ENCODE measurements around the gene KIF1B.

KIF1B gene

GRCh38 chr1:10267319-10267718, 56.9 kb downstream of the KIF1B start:
- peaks cover 28% of the 10 kb centered on the region for H3K36me3 Mint-ChIP-seq (ENCODE audit: low read depth)
- H3K4me1 Mint-ChIP-seq (ENCODE audit: low read depth) = peaks cover 4% of the 10 kb centered on the region
- DNase-seq = no peak
- H3K9me3 Mint-ChIP-seq = no peaks in the 10 kb centered on the region
- no peak overlapping the region for H3K4me3 Mint-ChIP-seq
- H3K27ac Mint-ChIP-seq = no peak overlapping the region
- no peaks in the 10 kb centered on the region for H3K27me3 Mint-ChIP-seq

GRCh38 chr1:10267921-10268320, 57.6 kb downstream of the KIF1B start:
- DNase-seq = no peak

GRCh38 chr1:10271090-10271489, 60.7 kb downstream of the KIF1B start:
- Mint-ChIP-seq H3K27me3 (no peaks in the 10 kb centered on the region), H3K27ac (no peak overlapping the region), H3K36me3 (ENCODE audit: low read depth) (peaks cover 23% of the 10 kb centered on the region), H3K4me1 (ENCODE audit: low read depth) (peaks cover 5% of the 10 kb centered on the region), H3K9me3 (no peaks in the 10 kb centered on the region), H3K4me3 (no peak overlapping the region)
- no peak for DNase-seq

More at GRCh38 chr1:10267921-10268320, 57.6 kb downstream of the KIF1B start:
- H3K27ac Mint-ChIP-seq = no peak overlapping the region
- peaks cover 28% of the 10 kb centered on the region for H3K36me3 Mint-ChIP-seq (ENCODE audit: low read depth)
- H3K9me3 Mint-ChIP-seq = no peaks in the 10 kb centered on the region
- no peaks in the 10 kb centered on the region for H3K27me3 Mint-ChIP-seq
- peaks cover 5% of the 10 kb centered on the region for H3K4me1 Mint-ChIP-seq (ENCODE audit: low read depth)
- H3K4me3 Mint-ChIP-seq = no peak overlapping the region

GRCh38 chr1:10271869-10272268, 61.5 kb downstream of the KIF1B start:
- Mint-ChIP-seq H3K36me3 (ENCODE audit: low read depth) (peaks cover 29% of the 10 kb centered on the region), H3K9me3 (no peaks in the 10 kb centered on the region), H3K4me3 (no peak overlapping the region), H3K27me3 (no peaks in the 10 kb centered on the region), H3K4me1 (ENCODE audit: low read depth) (peaks cover 5% of the 10 kb centered on the region), H3K27ac (no peak overlapping the region)
- DNase-seq = no peak

GRCh38 chr1:10272274-10272673, 61.9 kb downstream of the KIF1B start:
- Mint-ChIP-seq H3K4me1 (ENCODE audit: low read depth) (peaks cover 5% of the 10 kb centered on the region), H3K9me3 (no peaks in the 10 kb centered on the region), H3K4me3 (no peak overlapping the region), H3K27me3 (no peaks in the 10 kb centered on the region), H3K36me3 (ENCODE audit: low read depth) (peaks cover 29% of the 10 kb centered on the region), H3K27ac (no peak overlapping the region)
- no peak for DNase-seq

- no peak for DNase-seq
- Mint-ChIP-seq H3K27ac (no peak overlapping the region), H3K9me3 (no peaks in the 10 kb centered on the region), H3K27me3 (no peaks in the 10 kb centered on the region), H3K4me3 (no peak overlapping the region), H3K4me1 (ENCODE audit: low read depth) (peaks cover 36% of the 10 kb centered on the region), H3K36me3 (ENCODE audit: low read depth) (peaks cover 43% of the 10 kb centered on the region)
Measured at GRCh38 chr1:10278880-10279279, 68.5 kb downstream of the KIF1B start.

- H3K27me3 Mint-ChIP-seq = no peaks in the 10 kb centered on the region
- H3K4me3 Mint-ChIP-seq = peak overlapping the region; percentile 39
- peaks cover 49% of the 10 kb centered on the region for H3K36me3 Mint-ChIP-seq (ENCODE audit: low read depth)
- H3K4me1 Mint-ChIP-seq (ENCODE audit: low read depth) = peaks cover 38% of the 10 kb centered on the region
- H3K27ac Mint-ChIP-seq = peak overlapping the region; percentile 87
- H3K9me3 Mint-ChIP-seq = no peaks in the 10 kb centered on the region
- DNase-seq = no peak
Measured at GRCh38 chr1:10280439-10281350, 70.3 kb downstream of the KIF1B start.

- no peaks in the 10 kb centered on the region for H3K27me3 Mint-ChIP-seq
- peak overlapping the region; percentile 72 for H3K27ac Mint-ChIP-seq
- no peak overlapping the region for H3K4me3 Mint-ChIP-seq
Measured at GRCh38 chr1:10283318-10283984, 73.1 kb downstream of the KIF1B start.

GRCh38 chr1:10286244-10286643, 75.9 kb downstream of the KIF1B start:
- peaks cover 30% of the 10 kb centered on the region for H3K4me1 Mint-ChIP-seq (ENCODE audit: low read depth)
- no peak overlapping the region for H3K27ac Mint-ChIP-seq
- H3K9me3 Mint-ChIP-seq = no peaks in the 10 kb centered on the region
- peaks cover 23% of the 10 kb centered on the region for H3K36me3 Mint-ChIP-seq (ENCODE audit: low read depth)
- DNase-seq = no peak
- no peaks in the 10 kb centered on the region for H3K27me3 Mint-ChIP-seq
- H3K4me3 Mint-ChIP-seq = no peak overlapping the region

More at GRCh38 chr1:10283318-10283984, 73.1 kb downstream of the KIF1B start:
- peak; percentile 41 for DNase-seq
- Mint-ChIP-seq H3K4me1 (ENCODE audit: low read depth) (peaks cover 38% of the 10 kb centered on the region), H3K36me3 (ENCODE audit: low read depth) (peaks cover 30% of the 10 kb centered on the region), H3K9me3 (no peaks in the 10 kb centered on the region)

GRCh38 chr1:10287023-10287645, 76.8 kb downstream of the KIF1B start:
- Mint-ChIP-seq H3K4me3 (no peak overlapping the region), H3K27me3 (no peaks in the 10 kb centered on the region), H3K27ac (no peak overlapping the region), H3K36me3 (ENCODE audit: low read depth) (peaks cover 27% of the 10 kb centered on the region), H3K9me3 (no peaks in the 10 kb centered on the region), H3K4me1 (ENCODE audit: low read depth) (peaks cover 22% of the 10 kb centered on the region)
- DNase-seq = no peak

GRCh38 chr1:10288029-10288615, 77.8 kb downstream of the KIF1B start:
- no peak overlapping the region for H3K4me3 Mint-ChIP-seq
- H3K9me3 Mint-ChIP-seq = no peaks in the 10 kb centered on the region
- no peaks in the 10 kb centered on the region for H3K27me3 Mint-ChIP-seq
- H3K4me1 Mint-ChIP-seq (ENCODE audit: low read depth) = peaks cover 14% of the 10 kb centered on the region
- no peak for DNase-seq
- H3K27ac Mint-ChIP-seq = no peak overlapping the region
- H3K36me3 Mint-ChIP-seq (ENCODE audit: low read depth) = peaks cover 29% of the 10 kb centered on the region

GRCh38 chr1:10291705-10292104, 81.3 kb downstream of the KIF1B start:
- Mint-ChIP-seq H3K36me3 (ENCODE audit: low read depth) (peaks cover 42% of the 10 kb centered on the region), H3K4me1 (ENCODE audit: low read depth) (peaks cover 5% of the 10 kb centered on the region), H3K4me3 (no peak overlapping the region), H3K27ac (no peak overlapping the region), H3K9me3 (no peaks in the 10 kb centered on the region), H3K27me3 (no peaks in the 10 kb centered on the region)
- DNase-seq = no peak

- Mint-ChIP-seq H3K36me3 (ENCODE audit: low read depth) (peaks cover 46% of the 10 kb centered on the region), H3K27ac (no peak overlapping the region)
Measured at GRCh38 chr1:10292188-10292587, 81.8 kb downstream of the KIF1B start.

GRCh38 chr1:10295481-10296085, 85.2 kb downstream of the KIF1B start:
- no peak overlapping the region for H3K27ac Mint-ChIP-seq
- no peaks in the 10 kb centered on the region for H3K4me1 Mint-ChIP-seq (ENCODE audit: low read depth)
- H3K4me3 Mint-ChIP-seq = no peak overlapping the region
- no peak for DNase-seq
- no peaks in the 10 kb centered on the region for H3K27me3 Mint-ChIP-seq
- H3K36me3 Mint-ChIP-seq (ENCODE audit: low read depth) = peaks cover 58% of the 10 kb centered on the region
- no peaks in the 10 kb centered on the region for H3K9me3 Mint-ChIP-seq

More at GRCh38 chr1:10292188-10292587, 81.8 kb downstream of the KIF1B start:
- Mint-ChIP-seq H3K4me3 (no peak overlapping the region), H3K4me1 (ENCODE audit: low read depth) (peaks cover 5% of the 10 kb centered on the region), H3K27me3 (no peaks in the 10 kb centered on the region), H3K9me3 (no peaks in the 10 kb centered on the region)
- no peak for DNase-seq

Data from activated T-cell treated with anti-CD3 and anti-CD28 coated beads, Interleukin-2, amount 50 U/mL, for 24 hours (primary cell).